ENCODE data around the gene VCL.
"Not testable (repeated sequence)": the region's sequence is repeated elsewhere in the genome, so short reads cannot be mapped to it uniquely, and the experiment has no call there.

Gene VCL

DNA sequence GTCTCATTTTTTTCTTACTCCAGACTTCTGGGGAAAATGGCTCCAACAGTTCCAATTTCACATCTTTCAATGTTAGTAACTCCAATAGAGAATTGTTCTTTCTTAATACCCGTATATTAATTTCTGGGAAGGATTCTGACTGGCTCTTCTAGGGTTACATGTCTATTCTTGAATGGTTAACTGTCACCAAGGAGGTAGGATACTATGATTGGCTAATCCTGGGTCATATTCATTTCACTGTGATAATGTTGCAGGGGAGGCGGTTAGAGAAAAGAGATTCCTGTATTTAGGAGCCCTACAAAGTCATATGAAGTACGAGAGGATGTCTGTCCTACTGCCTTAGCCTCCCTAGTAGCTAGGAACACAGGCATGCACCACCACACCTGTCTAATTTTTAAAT, 16.1 kb upstream of the VCL start:
- peaks cover 3 to 6% of the 10 kb centered on the region in 2 donors for H3K4me1 Mint-ChIP-seq (ENCODE audit: low read depth in 2 of 2)
- no peaks in the 10 kb centered on the region for H3K36me3 Mint-ChIP-seq (ENCODE audit: insufficient read depth)
- ATAC-seq (replicated peaks) (no peak), DNase-seq (no peak)
- H3K9me3 Mint-ChIP-seq = no peaks in the 10 kb centered on the region
- no peak overlapping the region for H3K27ac Mint-ChIP-seq
- no peak overlapping the region for H3K4me3 Mint-ChIP-seq
- no peaks in the 10 kb centered on the region for H3K27me3 Mint-ChIP-seq

DNA sequence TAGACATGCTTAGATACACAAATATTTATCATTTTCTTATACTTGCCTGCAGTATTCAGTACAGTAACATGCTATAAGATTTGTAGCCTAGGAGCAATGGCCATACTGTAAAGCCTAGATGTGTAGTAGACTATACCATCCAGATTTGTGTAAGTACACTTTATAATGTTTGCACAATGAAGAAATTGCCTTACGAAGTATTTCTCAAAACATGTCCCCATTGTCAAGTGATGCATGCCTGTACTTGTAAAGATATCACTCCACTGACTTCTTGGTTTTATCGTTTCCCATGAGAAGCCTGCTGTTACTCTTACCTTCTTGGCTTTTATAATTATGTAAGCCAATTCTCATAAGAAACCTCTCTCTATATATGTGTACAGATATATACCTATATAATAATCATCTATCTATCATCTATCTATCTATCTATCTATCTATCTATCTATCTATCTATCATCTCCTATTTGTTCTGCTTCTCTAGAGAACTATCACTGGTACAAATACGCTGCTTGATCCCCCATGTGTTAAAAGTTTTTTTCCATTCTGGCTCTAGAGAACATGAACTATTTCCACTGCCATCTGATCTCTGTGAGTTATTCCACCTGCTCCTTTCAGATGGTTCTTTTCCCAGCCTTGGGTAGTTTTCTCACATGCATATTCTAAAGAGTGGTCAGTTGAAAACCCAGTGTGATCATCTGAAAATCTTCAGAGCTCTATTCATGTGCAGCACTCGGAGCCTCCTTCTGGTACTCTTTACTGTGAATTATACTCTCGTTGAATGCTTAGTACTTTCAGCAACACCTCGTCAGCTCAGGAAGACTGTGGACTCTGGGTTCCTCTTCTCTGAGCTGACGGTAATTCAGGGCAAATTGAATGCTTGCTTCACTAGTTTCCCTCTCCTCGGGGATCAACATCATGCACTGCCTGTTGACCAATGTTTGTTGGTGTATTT, 14.5 kb upstream of the VCL start:
- H3K27me3 Mint-ChIP-seq = no peaks in the 10 kb centered on the region
- H3K27ac Mint-ChIP-seq = no peak overlapping the region
- H3K9me3 Mint-ChIP-seq = no peaks in the 10 kb centered on the region
- no peak overlapping the region for H3K4me3 Mint-ChIP-seq
- peaks cover 3 to 10% of the 10 kb centered on the region in 2 donors for H3K4me1 Mint-ChIP-seq (ENCODE audit: low read depth in 2 of 2)
- no peaks in the 10 kb centered on the region for H3K36me3 Mint-ChIP-seq (ENCODE audit: insufficient read depth)
- DNase-seq (no peak), ATAC-seq (replicated peaks) (no peak)

GRCh38 chr10:73989594-73990150, 8.2 kb upstream of the VCL start:
- Mint-ChIP-seq H3K27ac (no peak overlapping the region), H3K36me3 (ENCODE audit: insufficient read depth) (peaks cover 6% of the 10 kb centered on the region), H3K4me1 (ENCODE audit: low read depth in 2 of 2) (peaks cover 21 to 28% of the 10 kb centered on the region in 2 donors), H3K9me3 (no peaks in the 10 kb centered on the region), H3K4me3 (no peak overlapping the region), H3K27me3 (no peaks in the 10 kb centered on the region)
- ATAC-seq (replicated peaks) (no peak), DNase-seq (no peak)

- Mint-ChIP-seq H3K27ac (peak overlapping the region in 1 of 2 donors; percentile 12), H3K27me3 (no peaks in the 10 kb centered on the region), H3K9me3 (no peaks in the 10 kb centered on the region), H3K4me1 (ENCODE audit: low read depth in 2 of 2) (peaks cover 29 to 34% of the 10 kb centered on the region in 2 donors), H3K36me3 (ENCODE audit: insufficient read depth) (peaks cover 6% of the 10 kb centered on the region), H3K4me3 (peak overlapping the region; percentile 28 to 45)
- ATAC-seq (replicated peaks) (no peak), DNase-seq (no peak)
Observed at GRCh38 chr10:73991203-73991883, 6.6 kb upstream of the VCL start.

DNA sequence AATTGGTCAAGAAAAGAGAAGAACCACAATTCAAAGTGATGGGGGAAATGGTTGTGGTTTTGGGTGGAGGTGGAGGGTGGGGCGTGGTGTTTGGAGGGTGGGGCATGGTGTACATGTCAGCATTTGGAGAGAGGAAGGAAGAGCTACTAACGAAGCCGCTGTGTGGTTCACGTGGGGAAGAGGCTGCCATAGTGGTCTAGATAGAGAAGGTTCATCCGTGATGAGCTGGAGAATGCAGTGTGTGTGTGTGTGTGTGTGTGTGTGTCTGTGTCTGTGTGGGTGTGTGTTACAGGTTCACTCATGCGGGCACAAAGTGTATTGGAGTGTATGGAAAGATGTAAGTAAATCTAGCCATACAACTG, 6.1 kb upstream of the VCL start:
- Mint-ChIP-seq H3K27ac (peak overlapping the region in 1 of 2 donors; percentile 12), H3K4me1 (ENCODE audit: low read depth in 2 of 2) (peaks cover 29 to 34% of the 10 kb centered on the region in 2 donors), H3K9me3 (no peaks in the 10 kb centered on the region), H3K27me3 (no peaks in the 10 kb centered on the region), H3K36me3 (ENCODE audit: insufficient read depth) (peaks cover 6% of the 10 kb centered on the region), H3K4me3 (peak overlapping the region; percentile 28 to 45)
- DNase-seq (peak; percentile 71 to 73 (median 72)), ATAC-seq (replicated peaks) (peak; percentile 100)

DNA sequence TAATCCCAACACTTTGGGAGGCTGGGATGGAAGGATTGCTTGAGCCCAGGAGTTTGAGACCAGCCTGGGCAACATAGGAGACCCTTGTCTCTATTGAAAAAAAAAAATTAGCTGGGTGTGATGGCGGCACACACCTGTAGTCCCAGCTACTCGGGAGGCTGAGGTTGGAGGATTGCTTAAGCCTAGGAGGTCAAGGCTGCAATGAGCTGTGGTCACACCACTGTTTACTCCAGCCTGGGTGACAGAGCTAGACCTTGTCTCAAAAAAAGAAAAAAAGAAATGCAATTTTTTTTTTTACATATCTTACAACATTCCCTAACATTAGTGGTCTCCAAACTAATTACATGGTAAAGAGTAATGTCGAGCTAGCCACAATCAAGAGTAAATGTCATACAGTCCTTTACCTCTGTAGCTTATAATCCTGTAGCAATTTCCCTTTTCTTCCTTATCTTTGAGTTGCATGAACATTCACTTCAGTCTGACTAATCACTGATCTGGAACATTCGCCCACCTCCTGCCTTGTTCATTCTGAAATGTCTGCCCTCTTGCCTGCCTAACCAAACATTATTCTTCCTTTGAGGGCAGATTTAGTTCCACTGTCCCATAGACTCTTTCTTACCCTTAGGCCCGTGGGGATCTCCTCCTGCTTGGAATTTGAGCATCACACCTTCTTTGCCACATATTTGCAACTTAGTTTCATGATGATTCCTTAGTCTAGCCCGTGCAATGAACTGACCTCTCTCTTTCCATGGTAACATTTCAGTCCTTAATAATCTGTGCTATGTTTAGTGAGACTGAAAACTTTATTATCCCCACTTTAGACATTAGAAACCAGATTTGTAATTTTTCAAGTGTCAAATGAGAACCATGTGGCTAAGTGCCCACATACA, 4.8 kb upstream of the VCL start:
- Mint-ChIP-seq H3K4me3 (no peak overlapping the region), H3K27me3 (no peaks in the 10 kb centered on the region), H3K36me3 (ENCODE audit: insufficient read depth) (peaks cover 9% of the 10 kb centered on the region), H3K27ac (no peak overlapping the region), H3K4me1 (ENCODE audit: low read depth in 2 of 2) (peaks cover 29 to 31% of the 10 kb centered on the region in 2 donors), H3K9me3 (no peaks in the 10 kb centered on the region)
- DNase-seq = no peak
- no peak for ATAC-seq (replicated peaks)

GRCh38 chr10:73995035-73995358, 2.9 kb upstream of the VCL start:
- Mint-ChIP-seq H3K27me3 (no peaks in the 10 kb centered on the region), H3K4me3 (no peak overlapping the region), H3K27ac (no peak overlapping the region)

GRCh38 chr10:73997461-73997786, 492 bp upstream of the VCL start:
- peak overlapping the region; percentile 80 to 82 for H3K27ac Mint-ChIP-seq
- H3K4me3 Mint-ChIP-seq = peak overlapping the region; percentile 89 to 96
- peaks cover 41 to 47% of the 10 kb centered on the region in 2 donors for H3K4me1 Mint-ChIP-seq (ENCODE audit: low read depth in 2 of 2)
- DNase-seq (no peak), ATAC-seq (replicated peaks) (peak; percentile 64)
- H3K9me3 Mint-ChIP-seq = no peaks in the 10 kb centered on the region
- peaks cover 12% of the 10 kb centered on the region for H3K36me3 Mint-ChIP-seq (ENCODE audit: insufficient read depth)
- H3K27me3 Mint-ChIP-seq = no peaks in the 10 kb centered on the region

More at GRCh38 chr10:73995035-73995358, 2.9 kb upstream of the VCL start:
- no peak for DNase-seq
- ATAC-seq (replicated peaks) = no peak
- Mint-ChIP-seq H3K9me3 (no peaks in the 10 kb centered on the region), H3K4me1 (ENCODE audit: low read depth in 2 of 2) (peaks cover 40 to 41% of the 10 kb centered on the region in 2 donors), H3K36me3 (ENCODE audit: insufficient read depth) (peaks cover 13% of the 10 kb centered on the region)

- DNase-seq (no peak), ATAC-seq (replicated peaks) (no peak)
- peaks cover 12% of the 10 kb centered on the region for H3K36me3 Mint-ChIP-seq (ENCODE audit: insufficient read depth)
- peak overlapping the region; percentile 80 to 82 for H3K27ac Mint-ChIP-seq
- H3K4me3 Mint-ChIP-seq = peak overlapping the region; percentile 89 to 96
- peaks cover 40 to 52% of the 10 kb centered on the region in 2 donors for H3K4me1 Mint-ChIP-seq (ENCODE audit: low read depth in 2 of 2)
- H3K9me3 Mint-ChIP-seq = no peaks in the 10 kb centered on the region
- no peaks in the 10 kb centered on the region for H3K27me3 Mint-ChIP-seq
Observed at GRCh38 chr10:73998623-73998928, 660 bp downstream of the VCL start.

DNA sequence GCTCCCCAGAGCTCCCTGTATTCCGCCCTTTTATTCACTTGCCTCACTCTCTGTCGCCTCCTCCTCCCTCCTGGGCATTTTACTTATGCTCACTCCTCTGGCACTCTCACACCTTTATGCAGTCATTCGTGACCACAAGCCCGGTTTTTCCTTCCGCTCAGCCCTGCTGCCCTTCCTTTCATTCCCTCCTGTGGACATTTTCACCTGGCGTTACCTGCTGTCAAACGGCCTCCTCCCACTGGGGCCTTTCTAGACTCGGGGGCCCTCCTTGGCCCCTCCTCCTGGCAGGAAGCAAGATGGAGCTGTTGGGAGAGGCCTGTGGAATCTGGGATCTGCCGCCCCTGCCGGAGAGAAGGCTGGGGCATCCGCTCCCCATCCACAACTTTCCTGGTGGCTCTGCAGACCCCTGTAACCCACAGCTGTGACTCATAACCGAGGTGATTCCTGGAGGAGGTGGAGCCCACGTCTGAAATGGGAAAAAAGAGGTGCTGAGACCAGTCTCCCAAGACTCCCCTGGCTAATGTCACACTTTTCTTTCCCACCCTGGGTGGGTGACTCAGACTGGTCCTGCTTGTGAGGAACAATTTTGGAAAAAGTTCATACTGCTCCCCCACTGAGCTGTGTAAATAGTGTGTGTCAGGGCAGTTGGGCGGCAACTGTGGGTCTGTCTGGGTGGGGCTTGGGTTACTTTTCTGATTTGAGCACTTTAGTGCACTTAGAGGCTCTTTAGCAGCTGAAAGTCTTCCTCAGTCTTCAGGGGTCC, 1.2 kb downstream of the VCL start:
- ATAC-seq (replicated peaks) (no peak), DNase-seq (no peak)
- H3K27ac Mint-ChIP-seq = peak overlapping the region; percentile 80 to 82
- no peaks in the 10 kb centered on the region for H3K27me3 Mint-ChIP-seq
- H3K4me3 Mint-ChIP-seq = peak overlapping the region; percentile 89 to 96
- no peaks in the 10 kb centered on the region for H3K9me3 Mint-ChIP-seq
- peaks cover 39 to 51% of the 10 kb centered on the region in 2 donors for H3K4me1 Mint-ChIP-seq (ENCODE audit: low read depth in 2 of 2)
- peaks cover 12% of the 10 kb centered on the region for H3K36me3 Mint-ChIP-seq (ENCODE audit: insufficient read depth)

GRCh38 chr10:73999703-74000102, 1.8 kb downstream of the VCL start:
- ATAC-seq (replicated peaks) = no peak
- Mint-ChIP-seq H3K9me3 (no peaks in the 10 kb centered on the region), H3K27ac (peak overlapping the region; percentile 80 to 82), H3K27me3 (no peaks in the 10 kb centered on the region), H3K4me1 (ENCODE audit: low read depth in 2 of 2) (peaks cover 39 to 51% of the 10 kb centered on the region in 2 donors), H3K4me3 (peak overlapping the region; percentile 89 to 96), H3K36me3 (ENCODE audit: insufficient read depth) (peaks cover 15% of the 10 kb centered on the region)
- DNase-seq = no peak

- peaks cover 18% of the 10 kb centered on the region for H3K36me3 Mint-ChIP-seq (ENCODE audit: insufficient read depth)
- not testable (repeated sequence) for H3K27me3 Mint-ChIP-seq; H3K27ac Mint-ChIP-seq; DNase-seq; H3K9me3 Mint-ChIP-seq; ATAC-seq (replicated peaks)
- peaks cover 39 to 51% of the 10 kb centered on the region in 2 donors for H3K4me1 Mint-ChIP-seq (ENCODE audit: low read depth in 2 of 2)
- peak overlapping the region; percentile 89 to 96 for H3K4me3 Mint-ChIP-seq
Observed at GRCh38 chr10:74000244-74000643, 2.3 kb downstream of the VCL start.

Data from effector memory CD8-positive, alpha-beta T cell (primary cell).